ELR (cell line): ENCODE data around the gene PNPLA6.
A peak's percentile ranks its signal among the peaks of the same experiment; 100 is the strongest.

Source experiments
- DNase-seq: peaks from one replicate; pipeline ENCODE4 v3.0.0-alpha.2; 2015; ENCODE audit warnings: low read depth

The PNPLA6 gene

GRCh38 chr19:7515645-7516151 is 19.8 kb upstream of the PNPLA6 start, which contains the start of gene ZNF358:
ZNF358 (plus strand) TSS chr19:7516103; CDS start chr19:7519243, 3,140 bp downstream.
- peak; percentile 73 for DNase-seq

- DNase-seq, result no peak
Measured at GRCh38 chr19:7516333-7516732, 19.2 kb upstream of the PNPLA6 start.

GRCh38 chr19:7516878-7517277 is 18.6 kb upstream of the PNPLA6 start:
- no peak for DNase-seq

- DNase-seq, result no peak
Measured at GRCh38 chr19:7519361-7520130, 16.0 kb upstream of the PNPLA6 start.

- DNase-seq, result no peak
Measured at GRCh38 chr19:7520131-7521051, 15.1 kb upstream of the PNPLA6 start.

DNA sequence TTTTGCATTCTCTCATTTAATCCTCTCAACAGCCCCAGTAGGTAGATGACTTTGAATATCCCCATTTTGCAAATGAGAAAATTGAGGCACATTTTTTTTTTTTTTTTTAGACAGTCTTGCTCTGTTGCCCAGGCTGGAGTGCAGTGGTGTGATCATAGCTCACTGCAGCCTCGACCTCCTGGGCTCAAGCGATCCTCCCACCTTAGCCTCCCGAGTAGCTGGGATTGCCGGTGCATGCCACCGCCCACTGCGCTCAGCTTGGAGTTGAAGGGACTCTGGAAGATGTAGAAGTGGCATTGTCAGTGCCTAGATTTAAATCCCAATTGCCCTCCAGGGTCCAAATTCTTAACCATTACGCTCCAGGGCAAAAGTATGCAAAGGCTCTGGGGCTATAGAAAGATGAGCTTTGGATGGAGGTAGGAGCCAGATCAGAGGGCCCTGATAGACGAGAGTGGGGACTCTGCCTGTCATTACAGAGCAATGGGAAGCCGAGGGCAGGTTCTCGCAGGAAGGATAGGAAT is 13.9 kb upstream of the PNPLA6 start:
- DNase-seq, result no peak

DNA sequence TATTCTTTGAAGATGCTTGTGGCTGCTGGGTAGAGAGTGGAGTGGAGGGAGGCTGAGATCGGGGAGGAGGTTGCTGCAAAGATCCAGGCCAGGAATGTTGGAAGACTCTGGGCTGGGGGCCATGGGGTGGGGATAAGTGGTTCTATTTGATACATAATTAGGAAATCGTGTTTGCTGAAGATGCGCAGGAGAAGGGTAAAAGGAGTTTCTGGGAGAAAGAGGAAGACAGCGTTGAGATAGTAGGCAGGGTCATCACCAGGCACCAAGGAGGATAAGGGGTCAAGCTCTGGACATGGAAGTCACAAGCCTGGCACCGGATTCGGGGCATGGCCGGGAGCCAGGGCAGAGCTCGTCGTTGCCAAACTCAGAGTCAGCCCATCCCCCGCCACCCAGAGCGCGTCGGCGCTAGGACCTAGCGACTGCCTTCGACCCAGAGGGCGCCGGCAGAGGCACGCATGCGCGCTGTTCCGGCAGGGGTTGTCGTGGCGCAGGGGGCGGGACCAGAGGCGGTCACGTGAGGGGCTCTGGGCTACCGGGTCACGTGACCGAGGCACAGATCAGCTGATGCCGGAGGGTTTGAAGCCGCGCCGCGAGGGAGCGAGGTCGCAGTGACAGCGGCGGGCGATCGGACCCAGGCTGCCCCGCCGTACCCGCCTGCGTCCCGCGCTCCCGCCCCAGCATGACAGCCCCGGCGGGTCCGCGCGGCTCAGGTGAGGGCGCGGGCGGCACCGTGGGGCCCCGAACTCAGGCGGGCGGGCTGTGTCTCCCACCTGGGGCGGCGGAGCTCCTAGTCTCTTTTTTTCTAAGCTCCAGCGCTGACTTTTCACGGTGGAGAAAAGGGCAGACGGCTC is 13.2 kb upstream of the PNPLA6 start, which contains the start of gene MCOLN1:
Gene MCOLN1, plus strand, starts transcription at position 553 of the 851 bp plus-strand sequence. Its CDS starts 127 bp downstream, at position 680.
- DNase-seq, result peak; percentile 98

GRCh38 chr19:7522923-7523667 is 12.4 kb upstream of the PNPLA6 start:
- peak; percentile 56 for DNase-seq

DNA sequence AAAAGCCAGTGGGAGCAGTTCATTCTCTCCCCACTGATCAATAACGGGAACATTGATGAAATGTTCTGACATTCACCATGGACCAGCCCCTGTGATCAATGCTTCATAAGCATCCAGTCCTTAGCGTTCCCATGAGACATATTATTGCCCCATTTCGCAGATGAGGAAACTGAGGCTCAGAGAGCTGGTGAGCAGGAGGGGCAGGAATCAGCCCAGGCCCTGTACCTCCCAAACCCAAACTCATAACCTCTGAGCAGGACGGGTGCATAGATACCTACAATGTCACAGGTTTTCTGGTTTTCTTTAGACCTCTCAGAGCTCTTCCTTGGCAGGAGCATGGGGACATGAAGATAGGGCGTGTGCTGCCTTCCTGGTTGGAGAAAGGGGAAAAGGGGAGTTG is 11.0 kb upstream of the PNPLA6 start:
- DNase-seq, result no peak

GRCh38 chr19:7524992-7525739 is 10.4 kb upstream of the PNPLA6 start:
- no peak for DNase-seq

DNA sequence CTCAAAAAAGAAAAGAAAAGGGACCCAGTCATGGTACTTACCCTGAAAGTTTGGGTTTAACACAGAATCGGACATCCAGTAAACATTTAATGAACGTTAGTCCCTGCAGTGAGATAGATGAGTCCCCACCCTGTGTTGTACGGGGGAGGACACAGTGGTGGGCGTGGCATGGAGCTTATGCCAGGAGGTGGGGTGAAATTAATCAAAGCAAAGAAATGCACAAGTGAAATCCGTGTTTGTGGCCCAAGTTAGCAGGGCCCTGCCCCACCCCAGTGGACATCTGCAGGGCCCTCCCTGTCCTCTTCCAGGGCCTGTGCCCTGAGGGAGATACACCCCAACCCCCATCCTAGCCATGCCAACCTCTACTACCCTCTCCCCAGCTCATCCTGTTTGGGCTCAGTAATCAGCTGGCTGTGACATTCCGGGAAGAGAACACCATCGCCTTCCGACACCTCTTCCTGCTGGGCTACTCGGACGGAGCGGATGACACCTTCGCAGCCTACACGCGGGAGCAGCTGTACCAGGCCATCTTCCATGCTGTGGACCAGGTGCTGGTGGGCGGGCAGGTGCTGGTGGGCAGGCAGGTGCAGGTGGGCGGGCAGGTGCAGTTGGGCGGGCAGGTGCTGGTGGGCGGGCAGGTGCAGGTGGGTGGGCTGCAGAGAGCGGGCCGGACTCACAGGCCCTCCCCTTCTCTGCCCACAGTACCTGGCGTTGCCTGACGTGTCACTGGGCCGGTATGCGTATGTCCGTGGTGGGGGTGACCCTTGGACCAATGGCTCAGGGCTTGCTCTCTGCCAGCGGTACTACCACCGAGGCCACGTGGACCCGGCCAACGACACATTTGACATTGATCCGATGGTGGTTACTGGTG is 9.2 kb upstream of the PNPLA6 start:
- no peak for DNase-seq

- DNase-seq, result no peak
Measured at GRCh38 chr19:7527516-7528191, 7.9 kb upstream of the PNPLA6 start.

DNA sequence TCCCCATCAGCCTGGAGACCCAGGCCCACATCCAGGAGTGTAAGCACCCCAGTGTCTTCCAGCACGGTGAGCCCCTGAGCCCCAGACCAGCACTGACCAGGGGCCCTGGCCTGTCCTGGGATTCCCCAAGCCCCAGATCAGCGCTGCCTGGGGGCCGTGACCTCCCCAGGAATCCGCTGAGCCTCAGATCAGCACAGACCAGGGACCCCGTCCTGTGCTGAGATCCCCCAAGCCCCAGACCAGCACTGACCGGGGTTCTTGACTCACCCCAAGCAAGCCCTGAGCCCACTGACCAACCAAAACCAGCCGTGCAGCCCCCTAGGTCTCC is 7.4 kb upstream of the PNPLA6 start:
- DNase-seq, result no peak

DNA sequence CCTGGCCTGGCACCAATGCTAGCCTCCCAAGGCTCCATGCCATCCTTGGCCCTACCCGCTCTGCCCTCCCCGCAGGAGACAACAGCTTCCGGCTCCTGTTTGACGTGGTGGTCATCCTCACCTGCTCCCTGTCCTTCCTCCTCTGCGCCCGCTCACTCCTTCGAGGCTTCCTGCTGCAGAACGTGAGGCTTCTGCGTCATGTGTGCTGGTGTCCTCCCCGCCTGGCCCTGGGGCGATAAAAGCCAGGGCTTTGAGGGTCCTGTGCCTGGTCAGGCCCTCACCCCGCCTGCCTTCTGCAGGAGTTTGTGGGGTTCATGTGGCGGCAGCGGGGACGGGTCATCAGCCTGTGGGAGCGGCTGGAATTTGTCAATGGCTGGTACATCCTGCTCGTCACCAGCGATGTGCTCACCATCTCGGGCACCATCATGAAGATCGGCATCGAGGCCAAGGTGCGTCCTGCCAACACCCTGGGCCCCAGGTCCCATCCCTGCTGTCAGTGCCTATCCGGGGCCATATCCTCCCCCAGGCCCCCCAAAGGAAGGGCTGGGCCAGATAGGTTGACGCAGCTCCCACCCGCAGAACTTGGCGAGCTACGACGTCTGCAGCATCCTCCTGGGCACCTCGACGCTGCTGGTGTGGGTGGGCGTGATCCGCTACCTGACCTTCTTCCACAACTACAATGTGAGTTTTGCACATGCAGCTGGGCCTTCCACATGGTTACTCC is 6.8 kb upstream of the PNPLA6 start:
- DNase-seq, result no peak

GRCh38 chr19:7529246-7529600 is 6.3 kb upstream of the PNPLA6 start:
- DNase-seq, result no peak

- no peak for DNase-seq
Measured at GRCh38 chr19:7529610-7530490, 5.7 kb upstream of the PNPLA6 start.
